Natural killer cell (primary cell): ENCODE measurements around the gene JAGN1. TPM values are rescaled to one million over a fixed set of nuclear protein-coding genes. Genes with fewer than 3 reads are reported as not detected.

ENCODE experiments used
- ATAC-seq, 3 donors: fragments of 150-1000 bp in 2 of 3; fragments of 200-7000 bp in 1 of 3; cut with Tn5 transposase; 1 replicate in 1 of 3; 2 replicates in 2 of 3; pipeline ENCODE4 v1.10.0; 2021; ENCODE audit warnings: mild to moderate bottlenecking in 2 of 3, moderate library complexity in 2 of 3
- DNase-seq, 2 donors: peaks; one replicate each; pipeline versions ENCODE4 v3.0.0 to v3.0.0-alpha.2; 2013 to 2021; ENCODE audit warnings: mixed read lengths in 1 of 2
- H3K27ac ChIP-seq: one replicate; pipeline ENCODE4 v1.5.1; 2013; ENCODE audit warnings: mild to moderate bottlenecking, low read length
- H3K27me3 ChIP-seq: one replicate; pipeline ENCODE4 v1.6.1; 2013; ENCODE audit warnings: low read length; ENCODE audit not compliant: control insufficient read depth, insufficient read depth
- H3K36me3 ChIP-seq: one replicate; pipeline ENCODE4 v1.6.1; 2013; ENCODE audit warnings: low read length; ENCODE audit not compliant: control insufficient read depth, insufficient read depth
- H3K4me1 ChIP-seq: one replicate; pipeline ENCODE4 v1.6.1; 2013; ENCODE audit warnings: low read length; ENCODE audit not compliant: control insufficient read depth, insufficient read depth
- H3K4me3 ChIP-seq: one replicate; pipeline ENCODE4 v1.5.1; 2013; ENCODE audit warnings: low read length
- H3K9me3 ChIP-seq: one replicate; pipeline ENCODE4 v1.6.1; 2013; ENCODE audit warnings: low read length; ENCODE audit not compliant: control insufficient read depth, insufficient read depth
- H3K27ac Mint-ChIP-seq, 2 donors: one replicate each; pipeline ENCODE4 v1.8.0; 2022; ENCODE audit warnings: mild to moderate bottlenecking in 2 of 2, mixed read lengths in 2 of 2, moderate library complexity in 1 of 2
- H3K27me3 Mint-ChIP-seq, 2 donors: one replicate each; pipeline ENCODE4 v1.8.0; 2022; ENCODE audit warnings: low read depth in 2 of 2, mixed read lengths in 2 of 2
- H3K36me3 Mint-ChIP-seq: one replicate; pipeline ENCODE4 v1.8.0; 2022; ENCODE audit warnings: mixed read lengths
- H3K4me1 Mint-ChIP-seq, 2 donors: one replicate each; pipeline ENCODE4 v1.8.0; 2022; ENCODE audit warnings: mixed read lengths in 2 of 2
- H3K4me3 Mint-ChIP-seq: one replicate; pipeline ENCODE4 v1.8.0; 2022; ENCODE audit warnings: mild to moderate bottlenecking, moderate library complexity, mixed read lengths
- H3K9me3 Mint-ChIP-seq, 2 donors: one replicate each; pipeline ENCODE4 v1.8.0; 2022; ENCODE audit warnings: mixed read lengths in 2 of 2
- WGBS: methylation state at CpG from one replicate; pipeline ENCODE4 v1.1.7; 2013; ENCODE audit warnings: missing lambda C conversion rate; ENCODE audit not compliant: insufficient coverage; 5-methylcytosine and 5-hydroxymethylcytosine counted together
- intact Hi-C: fragments of 100-400 bp; cut with micrococcal nuclease; formaldehyde crosslinking; loops from one replicate; pipeline ENCODE4 v1.14.2; 2022
- total RNA-seq, 4 donors: library from RNA; stranded (reverse); fragments of 120-200 nt in 1 of 4; gene quantifications; one replicate each; pipeline versions ENCODE4 v1.2.3 to v1.2.4, GENCODE V29; 2013 to 2022
- TF ChIP-seq, protein P1 (sequence below): fragments of 200-600 bp; IDR thresholded peaks from one replicate; pipeline ENCODE4 v1.8.0; 2022; ENCODE audit warnings: antibody characterized with exemption

Gene JAGN1
- total RNA-seq, 3 donors from 2014 or later (not counting 1 experiment from before 2014, with no cell fraction given): 15.4 to 16.6 (median 15.5) TPM

DNA sequence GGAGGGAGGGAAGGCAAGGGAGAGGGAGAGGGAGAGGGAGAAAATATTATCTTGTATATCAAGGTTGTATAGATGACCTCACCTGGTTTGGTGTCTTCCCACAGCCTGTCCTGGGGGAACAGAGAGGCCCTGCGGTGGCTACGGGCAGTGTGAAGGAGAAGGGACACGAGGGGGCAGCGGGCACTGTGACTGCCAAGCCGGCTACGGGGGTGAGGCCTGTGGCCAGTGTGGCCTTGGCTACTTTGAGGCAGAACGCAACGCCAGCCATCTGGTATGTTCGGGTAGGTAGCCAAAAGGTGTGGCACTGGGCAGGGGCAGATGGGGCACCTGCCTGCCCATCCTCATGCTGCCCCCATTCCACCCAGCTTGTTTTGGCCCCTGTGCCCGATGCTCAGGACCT lies 50.3 kb downstream of the JAGN1 start:
- Mint-ChIP-seq H3K27me3 (no peaks in the 10 kb centered on the region), H3K4me3 (no peak overlapping the region), H3K27ac (no peak overlapping the region), H3K36me3 (no peaks in the 10 kb centered on the region), H3K4me1 (peaks cover 9 to 12% of the 10 kb centered on the region in 2 donors), H3K9me3 (no peaks in the 10 kb centered on the region)
- WGBS: 98% methylated on average over 10 of the region's 10 CpGs
- intact Hi-C loops: no loop called here
- TF ChIP-seq, protein P1, sequence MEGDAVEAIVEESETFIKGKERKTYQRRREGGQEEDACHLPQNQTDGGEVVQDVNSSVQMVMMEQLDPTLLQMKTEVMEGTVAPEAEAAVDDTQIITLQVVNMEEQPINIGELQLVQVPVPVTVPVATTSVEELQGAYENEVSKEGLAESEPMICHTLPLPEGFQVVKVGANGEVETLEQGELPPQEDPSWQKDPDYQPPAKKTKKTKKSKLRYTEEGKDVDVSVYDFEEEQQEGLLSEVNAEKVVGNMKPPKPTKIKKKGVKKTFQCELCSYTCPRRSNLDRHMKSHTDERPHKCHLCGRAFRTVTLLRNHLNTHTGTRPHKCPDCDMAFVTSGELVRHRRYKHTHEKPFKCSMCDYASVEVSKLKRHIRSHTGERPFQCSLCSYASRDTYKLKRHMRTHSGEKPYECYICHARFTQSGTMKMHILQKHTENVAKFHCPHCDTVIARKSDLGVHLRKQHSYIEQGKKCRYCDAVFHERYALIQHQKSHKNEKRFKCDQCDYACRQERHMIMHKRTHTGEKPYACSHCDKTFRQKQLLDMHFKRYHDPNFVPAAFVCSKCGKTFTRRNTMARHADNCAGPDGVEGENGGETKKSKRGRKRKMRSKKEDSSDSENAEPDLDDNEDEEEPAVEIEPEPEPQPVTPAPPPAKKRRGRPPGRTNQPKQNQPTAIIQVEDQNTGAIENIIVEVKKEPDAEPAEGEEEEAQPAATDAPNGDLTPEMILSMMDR: no peak
- no peak overlapping the region for H3K4me3 ChIP-seq
- no peak for DNase-seq
- no peaks in the 10 kb centered on the region for H3K9me3 ChIP-seq
- H3K27ac ChIP-seq: no peak overlapping the region
- peaks cover 18% of the 10 kb centered on the region for H3K36me3 ChIP-seq
- ATAC-seq: no peak
- no peaks in the 10 kb centered on the region for H3K27me3 ChIP-seq
- H3K4me1 ChIP-seq: peaks cover under 1% of the 10 kb centered on the region

DNA sequence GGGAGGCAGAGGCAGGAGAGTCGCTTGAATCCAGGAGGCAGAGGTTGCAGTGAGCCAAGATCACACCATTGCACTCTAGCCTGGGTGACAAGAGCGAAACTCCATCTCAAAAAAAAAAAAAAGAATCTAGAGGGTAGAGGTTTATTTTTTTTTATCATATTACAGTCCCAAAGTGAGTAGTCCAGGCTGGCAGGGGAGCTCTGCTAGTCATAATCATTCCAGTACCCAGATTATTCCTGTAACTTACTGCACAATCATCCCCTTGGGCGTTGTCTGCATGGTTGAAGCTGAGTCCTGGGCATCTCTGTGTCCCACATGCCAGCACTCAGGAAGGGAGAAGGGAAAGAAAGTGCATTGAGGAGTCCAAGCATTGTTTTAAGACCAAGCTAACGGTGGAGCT lies 51.8 kb downstream of the JAGN1 start:
- H3K4me3 ChIP-seq: no peak overlapping the region
- Mint-ChIP-seq H3K27ac (no peak overlapping the region), H3K36me3 (no peaks in the 10 kb centered on the region), H3K9me3 (no peaks in the 10 kb centered on the region), H3K4me3 (no peak overlapping the region), H3K4me1 (peaks cover 4 to 5% of the 10 kb centered on the region in 2 donors), H3K27me3 (no peaks in the 10 kb centered on the region)
- DNase-seq (no peak), ATAC-seq (no peak)
- TF ChIP-seq, protein P1: no peak
- no peaks in the 10 kb centered on the region for H3K27me3 ChIP-seq
- no peak overlapping the region for H3K27ac ChIP-seq
- intact Hi-C loops: no loop called here
- 90% methylated on average over 3 of the region's 4 CpGs for WGBS
- H3K4me1 ChIP-seq: peaks cover 9% of the 10 kb centered on the region
- peaks cover 9% of the 10 kb centered on the region for H3K36me3 ChIP-seq
- H3K9me3 ChIP-seq: no peaks in the 10 kb centered on the region

DNA sequence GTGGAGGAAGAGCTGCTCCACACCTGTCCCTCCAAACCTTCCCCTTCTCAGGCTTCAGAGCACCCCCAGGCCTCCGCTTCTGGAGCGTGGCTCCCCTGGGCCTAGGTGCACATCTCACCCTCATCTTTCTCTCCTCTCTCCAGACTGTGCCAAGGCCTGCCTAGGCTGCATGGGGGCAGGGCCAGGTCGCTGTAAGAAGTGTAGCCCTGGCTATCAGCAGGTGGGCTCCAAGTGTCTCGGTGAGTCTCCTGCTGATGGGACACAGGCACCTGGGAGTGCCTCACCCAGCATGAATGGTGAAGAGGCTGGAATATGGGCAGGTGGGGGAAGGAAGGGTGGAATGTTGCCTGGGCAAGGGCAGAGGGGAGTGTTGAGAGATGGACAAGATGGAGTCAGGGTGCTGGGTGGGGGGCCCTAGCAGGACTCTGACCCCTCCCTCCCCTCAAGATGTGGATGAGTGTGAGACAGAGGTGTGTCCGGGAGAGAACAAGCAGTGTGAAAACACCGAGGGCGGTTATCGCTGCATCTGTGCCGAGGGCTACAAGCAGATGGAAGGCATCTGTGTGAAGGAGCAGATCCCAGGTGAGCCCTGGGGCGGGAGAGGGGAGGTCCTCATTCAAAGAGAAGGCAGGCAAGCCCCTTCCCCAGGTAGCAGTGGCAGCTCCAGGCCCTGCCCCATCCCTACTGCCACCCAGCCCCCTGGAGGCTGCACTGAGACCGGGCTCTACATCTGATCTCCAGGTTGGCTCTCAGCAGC lies 52.7 kb downstream of the JAGN1 start:
- intact Hi-C loops: no loop called here
- peak overlapping the region in 1 of 2 donors; percentile 15 for H3K27ac Mint-ChIP-seq
- H3K4me1 ChIP-seq: peaks cover 9% of the 10 kb centered on the region

More for the DNA sequence above, 52.7 kb downstream of the JAGN1 start:
- peaks cover 3% of the 10 kb centered on the region for H3K36me3 ChIP-seq
- Mint-ChIP-seq H3K4me3 (no peak overlapping the region), H3K36me3 (no peaks in the 10 kb centered on the region), H3K27me3 (no peaks in the 10 kb centered on the region), H3K4me1 (peaks cover 4 to 5% of the 10 kb centered on the region in 2 donors), H3K9me3 (no peaks in the 10 kb centered on the region)
- H3K27ac ChIP-seq: no peak overlapping the region
- TF ChIP-seq, protein P1: no peak
- no peaks in the 10 kb centered on the region for H3K27me3 ChIP-seq
- DNase-seq: no peak
- H3K4me3 ChIP-seq: no peak overlapping the region
- 97% methylated on average over 11 of the region's 11 CpGs for WGBS
- H3K9me3 ChIP-seq: no peaks in the 10 kb centered on the region
- ATAC-seq: no peak

Other genes with a start within 250 kb of the JAGN1 start
- 100 to 1,000 TPM in 2 of 3 donors, 10 to 100 TPM in 1; 99.4 to 127 (median 100) TPM for gene MTMR14, start 241.1 kb upstream of the JAGN1 start, total RNA-seq
- gene CPNE9, start 186.8 kb upstream of the JAGN1 start, total RNA-seq: under 1 TPM in 2 of 3 donors, not detected in 1; 0.43 to 0.49 TPM
- 10 to 100 TPM; 45.1 to 72.1 (median 66.5) TPM for gene BRPF1, start 158.9 kb upstream of the JAGN1 start, total RNA-seq
- gene OGG1, start 140.7 kb upstream of the JAGN1 start, total RNA-seq: 10 to 100 TPM; 33.4 to 52.1 (median 34.7) TPM
- gene CAMK1, start 120.7 kb upstream of the JAGN1 start, total RNA-seq: 10 to 100 TPM in 1 of 3 donors, 1 to 10 TPM in 2; 7.4 to 20.4 (median 8.7) TPM
- gene TADA3, start 98.1 kb upstream of the JAGN1 start, total RNA-seq: 10 to 100 TPM; 59.2 to 73.7 (median 69.2) TPM
- gene ARPC4, start 97.5 kb upstream of the JAGN1 start, total RNA-seq: 100 to 1,000 TPM; 282 to 288 (median 285) TPM
- gene TTLL3, start 80.3 kb upstream of the JAGN1 start, total RNA-seq: 100 to 1,000 TPM; 133 to 137 (median 136) TPM
- 10 to 100 TPM; 27.5 to 43.9 (median 30.9) TPM for gene RPUSD3, start 46.6 kb upstream of the JAGN1 start, total RNA-seq
- not detected for gene CIDEC, start 10.4 kb upstream of the JAGN1 start, total RNA-seq
- gene IL17RE, start 12.2 kb downstream of the JAGN1 start, total RNA-seq: 1 to 10 TPM in 2 of 3 donors, under 1 TPM in 1; 0.28 to 2.5 (median 1.5) TPM
- gene IL17RC, start 26.5 kb downstream of the JAGN1 start, total RNA-seq: 1 to 10 TPM in 2 of 3 donors, under 1 TPM in 1; 0.77 to 1.5 (median 1.2) TPM
- gene CRELD1, start 43.2 kb downstream of the JAGN1 start, total RNA-seq: 10 to 100 TPM; 29.1 to 35.6 (median 32.9) TPM
- 1 to 10 TPM; 2.2 to 5.1 (median 4.8) TPM for gene PRRT3, start 61.8 kb downstream of the JAGN1 start, total RNA-seq
- 10 to 100 TPM; 48.5 to 50.4 (median 49.2) TPM for gene EMC3, start 96.2 kb downstream of the JAGN1 start, total RNA-seq
- 10 to 100 TPM in 2 of 3 donors, 1 to 10 TPM in 1; 9.0 to 15.7 (median 14.6) TPM for gene FANCD2, start 135.8 kb downstream of the JAGN1 start, total RNA-seq
- not detected for gene FANCD2OS, start 217.6 kb downstream of the JAGN1 start, total RNA-seq
- gene BRK1, start 225.1 kb downstream of the JAGN1 start, total RNA-seq: 10 to 100 TPM; 65.8 to 78.5 (median 75.0) TPM